ELR (cell line): Measurements from ENCODE around the gene ZIC1.
A peak's percentile ranks its signal among the peaks of the same experiment; 100 is the strongest.

Experiments used
- DNase-seq: peaks from one replicate; pipeline ENCODE4 v3.0.0-alpha.2; 2015; ENCODE audit warnings: low read depth

The ZIC1 gene

DNA sequence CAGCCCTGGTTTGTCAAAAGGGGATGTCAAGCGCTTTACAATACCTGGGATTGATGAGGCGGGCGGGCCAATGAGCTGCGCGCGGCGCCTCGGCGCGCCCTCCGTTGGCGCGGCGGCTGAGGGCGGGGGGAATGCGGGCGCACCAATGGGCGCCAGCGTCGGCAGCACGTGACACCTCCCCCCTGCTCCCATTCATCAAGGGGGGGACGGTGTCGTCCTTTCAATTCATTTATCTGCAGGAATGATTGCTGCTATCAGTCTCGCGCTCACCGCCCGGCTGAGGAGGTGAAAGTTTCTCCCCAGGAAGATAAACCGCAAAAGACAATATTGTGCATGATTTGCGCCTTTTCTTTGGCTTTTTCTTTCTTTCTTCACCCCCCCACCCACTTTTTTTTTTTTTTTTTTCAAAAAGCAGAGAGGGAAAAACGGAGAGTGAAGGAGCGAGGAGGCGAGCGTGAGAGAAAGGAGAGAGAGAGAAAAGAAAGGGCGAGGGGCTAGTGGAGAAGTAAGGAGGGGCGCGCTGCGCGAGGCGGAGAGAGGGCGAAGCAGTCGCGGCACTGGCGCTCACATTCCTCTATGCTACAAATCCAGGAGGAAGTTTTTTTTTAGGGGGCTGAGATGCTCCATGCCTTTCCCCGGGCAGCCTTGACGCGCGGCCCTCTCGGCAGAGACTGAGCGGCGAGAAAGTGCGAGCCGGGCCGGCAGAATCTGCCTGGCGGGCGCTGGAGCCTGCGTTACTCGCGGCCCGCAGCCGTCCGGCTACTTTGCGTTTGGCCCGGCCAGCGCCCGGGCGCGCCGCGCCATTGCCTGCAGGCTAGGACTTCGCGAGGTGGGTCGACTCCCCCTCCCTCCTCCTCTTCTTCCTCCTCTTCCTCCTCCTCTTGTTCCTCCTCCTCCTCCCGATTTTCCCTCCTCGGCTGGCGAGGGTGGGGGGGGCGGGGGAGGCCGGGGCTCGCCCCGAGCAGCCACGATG, at the start of gene ZIC1:
TSS of gene ZIC1 (plus strand) at position 223 of the 973 bp plus-strand sequence. CDS start at position 971, 748 bp downstream.
- DNase-seq, result peak; percentile 90

GRCh38 chr3:147360051-147360439, 49.1 kb upstream of the ZIC1 start:
- DNase-seq, result no peak

DNA sequence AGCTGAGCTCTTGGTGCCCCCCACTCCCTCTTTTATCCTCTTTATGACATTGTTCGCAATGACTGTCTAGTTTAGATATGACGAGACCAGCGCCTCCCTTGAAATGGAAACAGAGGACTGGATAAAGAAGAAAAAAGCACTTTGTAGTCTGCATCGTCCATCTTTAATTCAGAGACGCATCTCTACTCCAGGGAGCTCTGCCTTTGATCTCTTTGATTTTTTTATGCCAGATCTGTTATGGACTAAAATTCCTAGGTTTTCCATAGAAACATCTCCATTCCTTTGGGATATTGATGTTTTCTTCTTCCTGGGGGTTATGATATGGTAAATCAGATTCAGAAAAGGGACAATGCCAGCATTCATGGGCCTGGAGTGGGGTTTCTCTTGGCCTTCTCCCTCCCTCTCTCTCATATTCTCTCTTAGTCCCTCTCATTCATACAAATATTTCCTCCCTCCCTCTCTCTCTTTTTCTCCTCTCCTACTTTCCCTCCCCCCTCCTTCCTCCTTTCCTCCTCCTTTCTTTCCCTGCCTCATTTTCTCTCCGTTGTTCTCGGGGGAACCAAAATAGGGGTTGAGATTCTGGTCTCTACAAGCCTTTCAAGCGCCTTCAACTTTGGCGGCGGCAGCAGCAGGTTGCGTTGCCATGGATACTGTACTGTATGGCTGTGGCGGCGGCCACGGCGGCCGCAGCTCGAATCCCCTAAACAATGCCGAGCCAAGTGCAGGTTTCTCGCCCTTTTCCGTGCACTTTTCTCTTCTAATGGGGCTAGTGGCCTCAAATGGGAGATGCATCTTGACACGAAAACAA, 48.3 kb upstream of the ZIC1 start:
- DNase-seq, result peak; percentile 38

- peak; percentile 63 for DNase-seq
These were observed 47.4 kb upstream of the ZIC1 start for GRCh38 chr3:147361454-147362420.

DNA sequence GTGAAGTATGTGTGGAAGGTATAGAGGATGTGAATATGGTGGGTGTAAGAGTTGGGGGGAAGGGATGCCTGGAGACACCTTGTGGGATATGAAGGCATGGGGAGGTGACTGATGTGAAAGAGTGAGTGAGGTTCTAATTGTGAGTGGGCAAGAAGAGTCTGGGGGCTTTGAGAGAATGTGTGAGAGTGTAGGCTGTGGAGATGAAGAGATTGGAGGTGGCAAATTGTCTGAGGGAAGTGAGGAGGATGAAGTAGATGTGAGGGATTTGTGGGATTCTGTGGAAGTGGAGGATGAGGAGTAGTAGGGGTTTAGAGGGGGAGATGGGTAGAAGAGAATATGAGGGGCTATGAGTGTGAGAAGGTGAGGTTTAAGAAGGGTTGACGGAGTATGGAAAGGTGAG, 44.4 kb upstream of the ZIC1 start:
- DNase-seq, result no peak

- no peak for DNase-seq
These were observed 43.7 kb upstream of the ZIC1 start for GRCh38 chr3:147365196-147366115.

DNA sequence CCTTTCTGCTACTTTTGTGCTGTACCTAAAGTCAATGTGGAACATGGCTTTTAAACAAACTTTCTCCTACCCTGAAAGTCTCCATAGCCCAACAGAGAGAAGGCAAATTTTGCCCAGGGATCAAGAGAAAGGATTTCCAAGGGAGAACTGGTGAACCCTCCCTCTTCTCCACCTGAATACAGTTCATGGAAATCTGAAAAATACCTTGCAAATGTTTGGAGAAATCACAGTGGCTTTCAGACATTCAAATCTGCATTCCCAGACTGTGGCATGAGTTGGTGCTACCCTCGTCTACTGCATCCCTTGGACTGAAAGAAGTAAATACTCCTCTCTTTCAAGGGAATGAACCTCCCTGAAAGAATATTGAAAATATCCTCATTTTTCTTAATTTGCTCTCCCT, 41.5 kb upstream of the ZIC1 start:
- DNase-seq, result no peak

DNA sequence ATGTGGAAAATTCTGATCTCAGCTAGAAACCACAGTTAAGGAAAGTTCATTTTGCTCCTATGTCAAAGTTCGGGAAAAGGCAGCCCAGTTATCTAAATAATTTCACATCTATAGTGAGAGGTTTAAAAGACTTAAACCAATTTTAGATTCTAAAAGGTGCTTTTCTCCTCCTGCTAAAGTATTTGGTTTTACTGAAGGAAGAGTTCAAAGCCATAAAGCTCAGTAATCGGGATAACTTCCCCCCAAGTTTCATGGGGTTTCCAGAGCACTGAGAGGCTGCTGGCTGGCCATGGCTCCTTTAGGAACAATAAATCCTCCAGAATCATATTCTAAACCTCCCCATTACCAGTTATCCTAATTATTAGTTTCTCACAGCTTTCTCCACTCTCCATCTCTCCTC, 41.0 kb upstream of the ZIC1 start:
- no peak for DNase-seq

DNA sequence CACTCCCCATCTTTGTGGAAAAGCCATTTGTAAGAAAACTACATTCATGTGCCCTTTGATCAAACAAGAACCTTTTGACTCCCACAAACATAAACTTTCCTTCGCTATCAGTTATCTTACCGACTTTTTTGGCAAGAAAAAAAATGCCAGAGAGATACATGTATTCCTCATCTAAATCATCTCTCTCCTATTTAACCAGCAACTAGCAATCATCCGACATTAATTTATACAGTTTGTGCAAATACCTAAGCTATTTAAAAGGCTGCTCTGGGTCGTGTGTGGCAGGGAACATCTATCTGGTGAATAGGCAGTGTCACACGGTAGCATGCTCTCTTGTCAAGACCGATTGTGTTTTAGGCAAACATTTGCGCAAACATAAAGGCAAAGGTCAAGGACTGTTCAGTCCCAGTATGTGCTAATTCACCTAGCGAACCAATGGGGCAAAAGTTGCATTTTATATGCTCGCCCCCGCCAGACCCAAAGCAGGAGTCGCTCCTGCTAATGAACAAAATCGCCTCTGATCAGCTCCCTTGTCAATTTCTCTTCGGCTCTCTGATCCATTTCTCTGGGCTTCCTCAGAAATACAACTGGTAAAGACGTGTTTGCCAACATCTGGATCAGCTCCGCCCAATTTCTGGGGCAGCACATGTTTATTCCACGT, 40.5 kb upstream of the ZIC1 start:
- DNase-seq, result no peak

DNA sequence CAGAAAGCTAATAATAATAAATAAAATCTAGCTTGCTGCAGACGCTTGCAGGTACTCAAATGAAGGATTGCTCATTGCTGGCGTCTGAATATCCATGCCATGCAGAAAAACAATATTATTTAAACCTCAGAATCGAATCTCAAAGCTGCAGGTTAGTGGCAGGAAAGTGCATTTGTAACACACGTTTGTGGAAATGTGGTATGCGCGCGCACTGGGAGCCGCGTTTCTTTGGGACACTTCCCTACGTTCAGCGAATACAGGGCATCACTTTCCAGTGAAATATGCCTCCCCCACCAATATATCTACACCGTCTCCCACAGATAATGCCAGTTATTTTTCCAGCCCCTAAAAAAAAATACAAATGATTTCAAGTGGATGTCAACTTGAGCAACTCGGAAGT, 39.9 kb upstream of the ZIC1 start:
- no peak for DNase-seq

GRCh38 chr3:147369661-147370123, 39.5 kb upstream of the ZIC1 start:
- DNase-seq, result no peak

DNA sequence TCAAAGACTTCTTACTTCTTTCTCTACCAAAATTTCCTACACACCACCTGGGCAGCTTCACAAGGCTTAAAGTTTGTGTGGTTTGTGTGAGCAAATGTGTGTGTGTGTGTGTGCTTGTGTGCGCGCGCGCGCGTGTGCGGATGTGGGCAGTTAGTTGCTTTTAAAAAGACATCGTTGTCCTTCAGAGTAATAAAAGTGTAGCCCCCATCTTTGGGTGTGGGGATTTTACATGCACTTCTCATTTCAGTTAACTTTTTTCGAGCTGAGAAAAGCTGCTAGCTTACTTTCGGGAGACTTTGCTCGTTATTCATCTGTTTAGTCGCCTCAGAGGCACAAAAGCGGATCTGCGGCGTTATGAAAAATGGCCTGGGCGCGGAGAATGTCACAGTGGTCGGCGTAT, 38.8 kb upstream of the ZIC1 start:
- DNase-seq, result no peak

DNA sequence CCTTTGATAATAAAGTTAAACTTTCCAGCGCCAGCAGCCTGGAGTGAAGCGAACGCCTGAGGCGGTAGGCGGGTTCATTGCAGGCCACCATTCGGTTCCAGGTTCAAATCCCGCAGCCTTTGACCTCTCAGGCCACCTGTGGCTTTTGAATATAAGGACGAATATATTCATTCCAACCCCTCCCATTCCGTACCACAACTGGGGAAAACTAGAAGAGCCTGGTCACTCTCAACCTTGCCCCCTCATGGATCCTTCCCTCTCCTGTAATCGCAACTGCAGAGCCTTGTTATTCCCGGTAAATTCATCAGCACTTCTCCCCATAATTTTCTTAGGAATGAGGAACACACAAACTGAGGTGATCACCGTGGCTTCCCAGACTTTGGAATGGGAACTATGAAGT, 38.0 kb upstream of the ZIC1 start:
- DNase-seq, result no peak

GRCh38 chr3:147371771-147372340, 37.3 kb upstream of the ZIC1 start:
- DNase-seq, result no peak

DNA sequence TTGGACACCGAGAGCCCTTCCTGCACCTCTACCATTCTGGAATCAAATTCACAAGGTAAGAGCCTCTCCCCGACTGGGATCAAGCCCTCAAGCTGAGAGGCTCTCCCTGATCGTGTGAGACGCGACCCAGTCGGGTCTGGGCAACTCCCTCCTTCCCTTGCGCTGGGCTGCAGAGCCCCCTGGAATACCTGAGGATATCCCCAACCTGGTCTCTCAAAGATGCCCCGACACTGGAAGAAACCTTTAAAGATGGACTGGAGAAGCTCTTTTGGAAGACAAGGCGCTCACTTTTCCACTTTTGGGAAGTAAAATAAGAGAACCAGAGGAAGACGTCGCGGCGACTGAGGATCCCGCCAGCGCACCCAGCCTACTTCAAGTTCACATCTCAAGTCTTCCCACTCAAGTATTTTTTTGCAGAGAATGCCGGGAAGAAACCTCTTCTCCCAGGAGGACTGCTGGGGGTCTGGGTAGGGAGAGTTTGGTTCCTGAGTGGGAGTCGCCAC, 36.6 kb upstream of the ZIC1 start:
- DNase-seq, result no peak

- DNase-seq, result no peak
These were observed 35.9 kb upstream of the ZIC1 start for GRCh38 chr3:147373301-147373700.

GRCh38 chr3:147377412-147378367, 31.5 kb upstream of the ZIC1 start:
- DNase-seq, result no peak

GRCh38 chr3:147379651-147380050, 29.5 kb upstream of the ZIC1 start:
- no peak for DNase-seq
